ENCODE data around the gene PDE3B.
"Not testable (repeated sequence)": the region's sequence is repeated elsewhere in the genome, so short reads cannot be mapped to it uniquely, and the experiment has no call there.

The PDE3B gene

GRCh38 chr11:14643697-14644225, at the start of gene PDE3B:
PDE3B (plus strand) TSS chr11:14643804; CDS start chr11:14644076, 272 bp downstream.
- Histone ChIP-seq H3K27ac (ENCODE audit: low read length) (peak within 1 kb of the TSS; percentile 27), H3K36me3 (replicated peaks; ENCODE audit: low read depth, low read length) (no peaks in the 10 kb centered on the region), H3K9me3 (ENCODE audit: insufficient read depth, low read length) (no peaks in the 10 kb centered on the region), H3K27me3 (ENCODE audit: low read depth, low read length) (peaks cover 25% of the 10 kb centered on the region), H2AFZ (ENCODE audit: low read depth, low read length) (peak within 1 kb of the TSS; percentile 82), H3K4me1 (ENCODE audit: low read length) (peaks cover 11% of the 10 kb centered on the region; the same call in 1 of the 2 replicates), H4K20me1 (ENCODE audit: insufficient read depth, low read length) (no peaks in the 10 kb centered on the region), H3K79me2 (ENCODE audit: low read length) (no peaks in the 10 kb centered on the region), H3K9ac (ENCODE audit: low read length) (peak within 1 kb of the TSS; percentile 67), H3K4me2 (ENCODE audit: low read length) (peak within 1 kb of the TSS; percentile 96), H3K4me3 (ENCODE audit: low read length) (peak within 1 kb of the TSS; percentile 97)
- TF ChIP-seq, protein P1, sequence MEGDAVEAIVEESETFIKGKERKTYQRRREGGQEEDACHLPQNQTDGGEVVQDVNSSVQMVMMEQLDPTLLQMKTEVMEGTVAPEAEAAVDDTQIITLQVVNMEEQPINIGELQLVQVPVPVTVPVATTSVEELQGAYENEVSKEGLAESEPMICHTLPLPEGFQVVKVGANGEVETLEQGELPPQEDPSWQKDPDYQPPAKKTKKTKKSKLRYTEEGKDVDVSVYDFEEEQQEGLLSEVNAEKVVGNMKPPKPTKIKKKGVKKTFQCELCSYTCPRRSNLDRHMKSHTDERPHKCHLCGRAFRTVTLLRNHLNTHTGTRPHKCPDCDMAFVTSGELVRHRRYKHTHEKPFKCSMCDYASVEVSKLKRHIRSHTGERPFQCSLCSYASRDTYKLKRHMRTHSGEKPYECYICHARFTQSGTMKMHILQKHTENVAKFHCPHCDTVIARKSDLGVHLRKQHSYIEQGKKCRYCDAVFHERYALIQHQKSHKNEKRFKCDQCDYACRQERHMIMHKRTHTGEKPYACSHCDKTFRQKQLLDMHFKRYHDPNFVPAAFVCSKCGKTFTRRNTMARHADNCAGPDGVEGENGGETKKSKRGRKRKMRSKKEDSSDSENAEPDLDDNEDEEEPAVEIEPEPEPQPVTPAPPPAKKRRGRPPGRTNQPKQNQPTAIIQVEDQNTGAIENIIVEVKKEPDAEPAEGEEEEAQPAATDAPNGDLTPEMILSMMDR (IDR thresholded peaks at IDR 0.05; ENCODE audit: low read depth, low read length) = peak; percentile 10; the same call in 1 of the 2 replicates
- no peak for TF ChIP-seq EZH2phosphoT487 (IDR thresholded peaks at IDR 0.05; ENCODE audit: low read depth)

DNA sequence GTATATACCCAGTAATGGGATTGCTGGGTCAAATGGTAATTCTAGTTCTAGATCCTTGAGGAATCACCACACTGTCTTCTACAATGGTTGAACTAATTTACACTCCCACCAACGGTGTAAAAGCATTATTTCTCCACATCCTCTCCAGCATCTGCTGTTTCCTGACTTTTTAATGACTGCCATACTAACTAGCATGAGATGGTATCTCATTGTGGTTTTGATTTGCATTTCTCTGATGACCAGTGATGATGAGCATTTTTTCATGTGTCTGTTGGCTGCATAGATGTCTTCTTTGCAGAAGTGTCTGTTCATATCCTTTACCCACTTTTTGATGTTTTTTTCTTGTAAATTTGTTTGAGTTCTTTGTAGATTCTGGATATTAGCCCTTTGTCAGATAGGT, 48.3 kb upstream of the PDE3B start:
- H3K27ac ChIP-seq (ENCODE audit: low read length); H2AFZ ChIP-seq (ENCODE audit: low read depth, low read length); H3K27me3 ChIP-seq (ENCODE audit: low read depth, low read length); H3K36me3 ChIP-seq (replicated peaks; ENCODE audit: low read depth, low read length); H3K79me2 ChIP-seq (ENCODE audit: low read length); H3K4me3 ChIP-seq (ENCODE audit: low read length); H3K4me1 ChIP-seq (ENCODE audit: low read length); H3K4me2 ChIP-seq (ENCODE audit: low read length); H4K20me1 ChIP-seq (ENCODE audit: insufficient read depth, low read length); H3K9me3 ChIP-seq (ENCODE audit: insufficient read depth, low read length); H3K9ac ChIP-seq (ENCODE audit: low read length): not testable (repeated sequence)

DNA sequence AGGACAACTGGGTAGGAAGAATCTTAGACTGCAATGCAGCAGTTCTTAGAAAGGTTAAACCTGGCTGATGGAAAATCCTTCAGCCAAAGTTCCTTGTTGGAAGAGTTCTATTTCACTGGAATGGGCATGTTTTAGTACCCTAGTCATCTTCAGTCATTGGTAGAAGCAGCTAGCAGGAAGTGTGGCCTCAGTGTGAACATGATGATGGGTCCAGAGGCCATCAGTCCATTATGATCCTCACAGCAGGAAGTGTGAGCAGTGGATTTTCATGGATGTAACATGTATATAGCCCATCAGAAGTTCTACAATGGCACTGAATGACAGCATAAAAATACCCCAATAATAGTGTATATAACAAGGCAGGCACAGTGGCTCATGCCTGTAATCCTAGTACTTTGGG, 35.9 kb upstream of the PDE3B start:
- H3K36me3 ChIP-seq (replicated peaks; ENCODE audit: low read depth, low read length) = no peaks in the 10 kb centered on the region
- no peak overlapping the region for H3K9ac ChIP-seq (ENCODE audit: low read length)
- H3K27ac ChIP-seq (ENCODE audit: low read length) = no peak overlapping the region
- H3K4me2 ChIP-seq (ENCODE audit: low read length) = no peak overlapping the region
- no peak overlapping the region for H3K4me3 ChIP-seq (ENCODE audit: low read length)
- peaks cover 3% of the 10 kb centered on the region; the same call in 1 of the 2 replicates for H3K4me1 ChIP-seq (ENCODE audit: low read length)
- H3K9me3 ChIP-seq (ENCODE audit: insufficient read depth, low read length) = no peaks in the 10 kb centered on the region
- no peak for TF ChIP-seq EZH2phosphoT487 (IDR thresholded peaks at IDR 0.05; ENCODE audit: low read depth)
- TF ChIP-seq, protein P1 (IDR thresholded peaks at IDR 0.05; ENCODE audit: low read depth, low read length) = no peak
- H3K79me2 ChIP-seq (ENCODE audit: low read length) = no peaks in the 10 kb centered on the region
- H4K20me1 ChIP-seq (ENCODE audit: insufficient read depth, low read length) = no peaks in the 10 kb centered on the region
- 0 out of 2 replicates have a peak, but pooled peaks cover 2% of the 10 kb centered on the region for H3K27me3 ChIP-seq (ENCODE audit: low read depth, low read length)
- no peak overlapping the region for H2AFZ ChIP-seq (ENCODE audit: low read depth, low read length)

DNA sequence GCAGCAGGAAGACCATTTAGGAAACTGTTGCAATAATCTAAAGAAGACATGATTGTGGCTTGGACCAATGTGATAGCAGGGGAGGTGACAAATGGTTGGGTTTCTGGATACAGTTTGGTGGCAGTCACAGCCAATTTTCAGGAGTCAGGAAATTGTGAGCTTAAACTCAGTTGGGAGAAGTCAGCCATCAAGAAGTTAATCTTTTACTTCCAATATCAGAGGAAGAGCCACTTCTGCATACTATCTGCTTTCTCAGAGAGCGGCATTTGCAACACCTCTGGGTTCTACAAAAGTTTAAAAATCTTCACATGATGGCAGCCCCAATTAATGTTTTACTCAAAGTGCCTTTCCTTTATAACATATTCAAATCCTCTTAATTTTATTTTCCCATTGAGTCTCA, 33.7 kb upstream of the PDE3B start:
- no peaks in the 10 kb centered on the region for H4K20me1 ChIP-seq (ENCODE audit: insufficient read depth, low read length)
- no peak overlapping the region for H3K9ac ChIP-seq (ENCODE audit: low read length)
- H3K27me3 ChIP-seq (ENCODE audit: low read depth, low read length) = no peaks in the 10 kb centered on the region
- H3K79me2 ChIP-seq (ENCODE audit: low read length) = no peaks in the 10 kb centered on the region
- H3K4me2 ChIP-seq (ENCODE audit: low read length) = no peak overlapping the region
- no peaks in the 10 kb centered on the region for H3K9me3 ChIP-seq (ENCODE audit: insufficient read depth, low read length)
- no peak for TF ChIP-seq EZH2phosphoT487 (IDR thresholded peaks at IDR 0.05; ENCODE audit: low read depth)
- TF ChIP-seq, protein P1 (IDR thresholded peaks at IDR 0.05; ENCODE audit: low read depth, low read length) = no peak
- H3K27ac ChIP-seq (ENCODE audit: low read length) = no peak overlapping the region
- peaks cover 3% of the 10 kb centered on the region; the same call in 1 of the 2 replicates for H3K4me1 ChIP-seq (ENCODE audit: low read length)
- no peaks in the 10 kb centered on the region for H3K36me3 ChIP-seq (replicated peaks; ENCODE audit: low read depth, low read length)
- no peak overlapping the region for H3K4me3 ChIP-seq (ENCODE audit: low read length)
- H2AFZ ChIP-seq (ENCODE audit: low read depth, low read length) = no peak overlapping the region
